Inflammatory macrophage treated with lipopolysaccharide for 1 hour (primary cell): Measurements from ENCODE around the gene PRDM16.

ENCODE experiments used
- DNase-seq, 2 donors: peaks; one replicate each; pipeline ENCODE4 v3.0.0-alpha.2; 2020 to 2022

Gene PRDM16

DNA sequence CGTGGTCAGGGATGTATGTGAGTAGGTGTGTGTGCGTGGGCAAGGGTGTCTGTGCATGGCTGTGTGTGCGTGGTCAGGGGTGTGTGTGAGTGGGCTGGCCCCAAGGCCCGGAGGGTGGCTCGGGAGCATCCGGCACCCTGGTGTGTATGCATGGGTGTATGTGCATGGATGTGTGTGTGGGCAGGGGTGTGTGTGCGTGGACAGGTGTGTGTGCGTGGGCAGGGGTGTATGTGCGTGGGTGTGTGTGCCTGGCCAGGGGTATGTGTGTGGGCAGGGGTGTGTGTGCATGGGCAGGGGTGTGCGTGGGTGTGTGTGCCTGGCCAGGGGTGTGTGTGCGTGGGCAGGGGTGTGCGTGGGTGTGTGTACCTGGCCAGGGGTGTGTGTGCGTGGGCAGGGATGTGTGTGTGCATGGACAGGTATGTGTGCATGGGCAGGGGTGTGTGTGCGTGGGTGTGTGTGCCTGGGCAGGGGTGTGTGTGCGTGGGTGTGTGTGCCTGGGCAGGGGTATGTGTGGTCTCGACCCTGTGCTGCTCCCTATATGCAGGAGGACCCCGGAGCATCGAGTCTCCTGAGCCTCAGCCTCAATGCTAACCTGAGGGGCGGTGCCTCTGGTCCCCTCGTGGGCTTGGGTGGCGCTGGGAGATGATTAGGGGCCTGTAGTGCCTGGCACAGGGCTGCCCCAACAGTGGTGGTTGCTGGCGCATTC lies 401.8 kb downstream of the PRDM16 start:
- no peak for DNase-seq

DNA sequence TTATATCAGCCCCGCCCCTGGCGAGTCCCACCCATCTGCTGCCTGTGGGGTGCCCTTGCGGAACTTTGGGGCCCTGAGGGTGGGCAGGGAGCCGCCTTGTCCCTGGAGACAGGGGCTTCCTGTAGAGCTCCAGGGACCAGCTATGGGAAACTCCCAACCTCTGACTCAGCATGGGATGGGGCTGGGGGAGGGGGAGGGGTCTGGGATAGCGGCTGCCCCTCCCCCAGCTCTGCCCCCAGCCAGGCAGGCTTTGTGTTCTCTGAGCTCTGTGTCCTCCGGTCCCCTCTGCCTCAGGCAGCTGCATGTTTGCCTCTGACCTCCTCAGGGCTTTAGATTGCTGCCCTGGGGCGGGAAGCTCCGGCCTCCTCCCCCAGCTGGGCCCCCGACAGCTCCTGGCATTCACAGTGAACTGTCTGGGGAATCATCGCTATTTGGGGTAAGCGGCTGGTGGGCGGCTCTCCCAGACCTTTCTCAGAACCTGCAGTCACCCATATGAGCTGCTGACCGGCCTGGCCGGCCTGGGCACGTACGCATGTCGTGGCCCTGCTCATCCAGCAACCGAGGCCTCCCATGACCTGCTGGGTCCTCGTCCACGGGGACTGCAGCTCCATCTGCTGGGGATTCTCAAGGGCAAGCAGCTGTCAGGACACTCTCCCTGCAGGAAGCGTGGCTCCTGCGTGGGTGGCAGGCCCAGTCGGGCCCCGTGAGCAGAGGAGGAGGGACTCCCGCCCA lies 402.5 kb downstream of the PRDM16 start:
- DNase-seq, result peak; percentile 19 to 45

DNA sequence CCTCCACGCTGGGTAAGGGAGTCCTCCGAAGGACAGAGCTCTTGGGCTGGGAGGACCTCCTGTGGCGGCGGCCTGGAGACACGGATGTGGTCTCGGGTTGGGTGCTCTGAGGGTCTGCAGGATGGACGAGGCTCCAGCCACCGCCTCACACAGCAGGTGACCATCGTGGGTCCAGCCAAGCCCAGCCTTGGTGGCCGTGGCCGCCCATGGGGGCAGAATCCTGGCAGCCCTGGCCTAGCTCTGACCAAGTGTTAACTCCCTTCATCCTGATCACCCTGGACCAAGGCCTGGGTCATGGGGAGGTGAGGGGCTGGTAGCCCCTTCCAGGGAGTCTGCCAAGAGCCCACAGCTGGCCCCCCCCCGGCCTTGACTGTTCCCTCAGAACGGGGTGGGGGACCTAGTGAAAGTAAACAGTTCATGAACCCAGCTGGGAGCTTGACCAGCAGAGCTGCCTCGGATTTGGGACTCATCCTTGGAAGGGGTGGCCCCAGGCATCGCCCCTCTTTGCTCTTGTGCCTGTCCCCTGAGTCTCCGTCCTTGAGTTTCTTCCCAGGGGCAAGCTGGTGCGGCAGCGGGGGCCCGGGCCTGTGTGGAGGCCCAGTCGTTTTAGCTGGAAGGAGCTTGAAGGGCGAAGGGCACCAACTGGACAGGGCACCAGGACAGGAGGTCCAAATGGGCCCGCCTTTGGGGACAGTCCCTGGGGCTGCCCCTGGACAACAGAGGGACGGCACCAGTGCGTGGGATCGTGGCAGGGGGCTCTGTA lies 403.3 kb downstream of the PRDM16 start:
- no peak for DNase-seq

DNA sequence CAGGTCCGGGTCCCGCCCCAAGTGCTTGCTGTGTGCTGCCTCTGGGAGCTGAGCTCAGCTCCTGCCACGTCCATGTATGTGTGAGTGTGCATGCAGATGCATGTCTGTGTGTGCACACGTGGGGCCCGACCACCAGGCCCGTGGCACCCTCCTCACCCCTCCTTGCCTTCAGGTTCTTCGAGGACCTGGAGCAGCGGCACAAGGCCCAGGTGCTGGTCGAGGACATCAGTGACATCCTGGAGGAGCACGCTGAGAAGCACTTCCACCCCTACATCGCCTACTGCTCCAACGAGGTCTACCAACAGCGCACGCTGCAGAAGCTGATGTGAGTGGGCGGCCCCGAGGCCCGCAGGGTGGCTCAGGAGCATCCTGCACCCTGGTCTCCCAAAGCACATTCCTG lies 403.9 kb downstream of the PRDM16 start:
- DNase-seq, result no peak

DNA sequence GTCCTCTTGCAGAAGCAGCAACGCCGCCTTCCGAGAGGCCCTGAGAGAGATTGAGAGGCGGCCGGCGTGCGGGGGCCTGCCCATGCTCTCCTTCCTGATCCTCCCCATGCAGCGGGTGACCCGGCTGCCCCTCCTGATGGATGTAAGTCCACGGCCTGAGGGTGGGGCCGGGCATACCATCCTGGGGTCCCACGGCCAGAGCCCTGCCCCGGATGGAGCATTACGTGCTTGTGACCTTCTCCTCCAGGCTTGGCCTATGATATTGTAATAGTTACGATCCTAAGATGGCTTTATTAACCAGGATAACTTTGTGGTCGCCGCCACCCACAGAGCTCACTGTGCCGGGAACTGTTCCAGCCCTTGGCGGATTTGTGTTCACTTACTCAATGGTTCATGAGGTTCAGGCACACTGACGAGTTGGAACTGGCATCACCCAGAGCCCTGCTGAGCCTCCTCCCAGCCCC lies 404.4 kb downstream of the PRDM16 start:
- DNase-seq, result no peak

DNA sequence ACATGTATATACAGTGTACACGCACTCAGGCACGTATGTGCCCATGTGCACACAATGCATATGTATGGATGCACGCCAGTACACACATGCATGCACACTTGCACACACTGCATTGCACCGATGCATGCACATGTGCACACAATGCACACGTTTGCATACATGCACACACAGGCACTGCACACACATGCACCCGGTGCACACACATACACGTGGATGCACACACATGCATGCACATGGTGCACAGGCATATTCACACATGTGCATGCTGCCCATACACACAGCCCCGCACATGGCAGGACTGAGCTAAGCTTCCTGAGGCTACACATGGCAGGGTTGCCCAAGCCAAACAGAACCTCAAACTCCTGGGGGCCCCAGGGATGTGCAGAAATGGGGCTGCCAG lies 405.0 kb downstream of the PRDM16 start:
- DNase-seq, result no peak

DNA sequence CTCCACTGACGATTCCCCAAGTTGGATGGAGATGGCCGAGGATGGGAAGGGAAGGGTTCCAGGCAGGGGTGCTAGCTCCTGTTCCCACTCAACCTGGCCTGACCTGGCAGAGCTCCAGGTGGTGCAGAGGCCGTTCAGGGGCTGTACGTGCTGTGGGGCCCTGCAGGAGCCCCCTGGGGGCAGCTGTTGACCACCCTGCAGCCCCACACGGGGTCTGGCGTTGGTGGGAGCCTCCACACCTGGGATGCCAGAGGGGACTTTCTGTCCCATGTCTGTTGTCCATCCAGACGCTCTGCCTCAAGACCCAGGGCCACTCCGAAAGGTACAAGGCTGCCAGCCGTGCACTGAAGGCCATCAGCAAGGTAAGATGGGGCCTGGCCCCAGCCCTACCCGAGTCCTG lies 405.4 kb downstream of the PRDM16 start:
- no peak for DNase-seq

DNA sequence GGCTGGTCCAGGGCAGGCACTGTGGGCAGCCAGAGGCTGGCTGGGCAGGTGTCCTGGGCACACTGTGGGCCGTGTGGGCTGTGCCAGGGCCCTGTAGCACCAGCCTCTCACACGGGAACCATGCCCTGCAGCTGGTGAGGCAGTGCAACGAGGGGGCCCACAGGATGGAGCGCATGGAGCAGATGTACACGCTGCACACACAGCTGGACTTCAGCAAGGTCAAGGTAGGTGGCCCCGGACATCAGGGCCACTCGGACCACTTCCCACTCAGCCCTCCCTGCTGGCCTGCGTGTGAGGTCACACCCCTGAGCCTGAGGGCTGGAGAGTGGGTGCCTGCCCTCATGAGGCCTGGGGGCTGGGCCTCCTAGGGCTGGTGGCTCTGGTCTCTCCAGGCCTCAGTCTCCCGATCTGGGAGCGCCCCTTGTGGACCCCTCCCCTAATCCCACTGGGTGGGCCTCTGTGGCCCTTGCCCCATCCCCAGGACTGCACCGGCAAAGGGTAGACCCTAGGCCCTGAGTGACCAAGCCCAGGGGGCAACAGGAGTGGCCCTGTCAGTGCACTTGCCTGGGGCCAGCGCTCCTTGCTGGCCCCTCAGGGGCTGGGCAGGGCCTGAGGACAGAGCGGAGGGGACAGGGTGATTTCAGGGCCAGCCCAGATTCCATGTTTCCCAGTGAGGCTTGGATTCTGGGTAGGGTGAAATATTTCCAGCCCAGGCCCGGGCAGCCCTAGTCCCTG lies 407.0 kb downstream of the PRDM16 start:
- DNase-seq, result no peak

DNA sequence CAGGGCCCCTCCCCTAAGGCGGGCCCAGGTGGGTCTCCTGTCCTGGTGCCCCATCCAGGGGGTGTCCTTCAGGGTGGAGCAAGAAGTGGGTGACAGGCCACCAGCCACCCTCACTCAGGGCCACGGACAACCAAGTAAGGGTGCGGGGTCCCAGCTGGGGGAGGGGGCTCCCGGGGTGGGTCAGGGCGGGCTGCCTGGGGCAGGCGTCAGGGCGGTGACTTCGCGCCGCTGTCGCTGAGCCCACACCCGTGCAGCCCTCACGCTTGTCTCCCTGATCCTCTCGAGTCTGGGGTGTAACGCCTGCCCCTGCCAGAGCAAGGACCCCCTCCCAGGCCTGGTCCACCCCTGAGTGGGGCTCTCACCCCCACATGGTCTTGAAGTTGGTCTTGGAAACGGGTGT lies 407.7 kb downstream of the PRDM16 start:
- no peak for DNase-seq

DNA sequence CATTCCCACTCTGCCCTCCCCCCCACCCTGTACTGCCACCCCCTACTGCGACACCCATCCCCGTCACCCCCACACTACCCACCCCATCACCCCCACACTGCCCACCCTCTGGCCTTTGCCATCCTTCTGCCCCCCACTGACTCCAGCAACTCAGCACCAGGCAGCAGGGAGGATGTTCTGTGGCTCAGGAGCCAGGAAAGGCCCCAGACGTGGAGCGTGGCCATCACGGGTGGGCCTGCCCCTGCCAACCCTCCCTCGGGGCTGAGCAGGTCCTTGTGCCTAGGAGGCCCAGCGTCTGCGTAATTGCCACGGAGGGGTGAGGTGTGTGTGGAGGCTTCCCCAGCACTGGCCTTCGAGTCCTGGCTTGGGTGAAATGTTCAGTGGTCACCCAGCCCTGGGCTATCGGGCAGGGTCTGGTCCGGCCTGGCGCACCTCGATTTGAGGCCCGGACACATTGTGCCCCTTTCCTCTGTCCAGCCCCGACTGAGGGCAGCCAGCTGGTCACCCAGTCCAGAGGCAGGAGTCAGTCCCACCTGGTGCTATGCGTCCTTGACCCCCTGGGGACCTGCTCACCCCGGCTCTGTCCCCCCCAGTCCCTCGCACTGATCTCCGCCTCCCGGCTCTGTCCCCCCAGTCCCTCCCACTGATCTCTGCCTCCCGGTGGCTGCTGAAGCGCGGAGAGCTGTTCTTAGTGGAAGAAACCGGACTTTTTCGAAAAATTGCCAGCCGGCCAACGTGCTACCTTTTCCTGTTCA lies 408.4 kb downstream of the PRDM16 start:
- no peak for DNase-seq

DNA sequence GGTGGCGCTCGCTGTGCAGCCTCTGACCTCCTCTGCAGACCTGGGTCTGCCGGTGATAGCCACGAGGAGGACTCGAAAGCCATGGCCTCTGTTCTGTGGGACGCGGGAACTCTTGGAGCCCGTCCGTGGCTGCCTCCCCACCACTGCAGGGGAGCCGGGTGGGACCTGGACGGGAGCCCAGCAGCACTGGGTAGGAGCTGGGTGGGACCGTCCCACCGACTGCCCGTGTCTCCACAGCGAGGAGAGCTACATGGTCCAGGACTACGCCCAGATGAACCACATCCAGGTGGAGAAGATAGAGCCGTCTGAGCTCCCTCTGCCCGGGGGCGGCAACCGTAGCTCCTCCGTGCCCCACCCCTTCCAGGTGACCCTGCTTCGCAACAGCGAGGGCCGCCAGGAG lies 409.2 kb downstream of the PRDM16 start:
- DNase-seq, result no peak

DNA sequence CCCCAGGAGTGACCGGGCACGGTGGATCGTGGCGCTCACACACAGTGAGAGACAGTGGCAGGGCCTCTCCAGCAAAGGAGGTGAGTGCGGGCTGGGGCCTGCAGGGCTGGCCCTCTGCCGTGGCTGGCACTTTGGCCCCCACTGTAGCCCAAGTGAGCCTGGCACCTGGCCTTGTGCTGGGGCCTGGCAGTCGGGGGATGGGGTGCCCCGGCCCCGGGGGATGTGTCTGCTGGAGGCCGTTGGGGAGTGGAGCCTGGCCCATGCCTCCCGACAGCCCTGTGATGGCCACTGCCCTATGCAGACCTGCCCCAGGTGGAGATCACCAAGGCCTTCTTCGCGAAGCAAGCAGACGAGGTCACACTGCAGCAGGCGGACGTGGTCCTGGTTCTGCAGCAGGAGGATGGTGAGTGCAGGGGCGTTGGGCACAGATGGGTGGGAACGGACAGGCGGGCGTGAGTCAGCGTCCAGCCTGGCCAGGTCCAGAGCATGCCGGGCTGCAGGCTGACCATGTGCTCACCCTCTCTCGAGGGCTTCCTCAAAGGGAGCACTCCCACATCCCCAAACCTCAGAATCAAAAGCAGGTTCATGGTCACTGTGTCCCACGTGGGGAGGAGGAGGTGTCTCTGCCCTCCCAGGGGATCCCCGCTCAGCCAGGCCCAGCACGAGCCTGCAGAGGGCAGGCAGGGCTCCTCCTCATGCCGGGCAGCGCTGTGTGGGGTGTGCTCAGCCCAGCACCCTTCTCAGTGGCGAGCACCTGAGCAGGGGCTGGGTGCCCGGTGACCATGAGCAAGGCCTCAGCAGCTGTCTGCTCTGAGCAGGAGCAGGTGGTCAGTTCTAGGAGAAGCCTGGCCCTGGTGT lies 410.7 kb downstream of the PRDM16 start:
- no peak for DNase-seq

DNA sequence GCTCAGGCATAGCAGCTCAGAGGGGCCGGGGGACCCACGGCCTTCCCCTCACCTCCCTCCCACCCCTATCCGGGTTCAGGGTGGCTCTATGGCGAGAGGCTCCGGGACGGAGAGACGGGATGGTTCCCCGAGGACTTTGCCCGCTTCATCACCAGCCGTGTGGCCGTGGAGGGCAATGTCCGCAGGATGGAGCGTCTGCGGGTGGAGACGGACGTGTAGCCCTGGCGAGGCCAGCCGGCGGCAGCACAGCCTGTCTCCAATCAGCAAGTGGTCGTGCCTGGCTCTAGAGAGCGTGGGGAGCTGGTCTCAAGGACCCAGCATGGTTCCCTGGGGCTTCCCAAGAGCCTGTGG lies 411.3 kb downstream of the PRDM16 start:
- no peak for DNase-seq

DNA sequence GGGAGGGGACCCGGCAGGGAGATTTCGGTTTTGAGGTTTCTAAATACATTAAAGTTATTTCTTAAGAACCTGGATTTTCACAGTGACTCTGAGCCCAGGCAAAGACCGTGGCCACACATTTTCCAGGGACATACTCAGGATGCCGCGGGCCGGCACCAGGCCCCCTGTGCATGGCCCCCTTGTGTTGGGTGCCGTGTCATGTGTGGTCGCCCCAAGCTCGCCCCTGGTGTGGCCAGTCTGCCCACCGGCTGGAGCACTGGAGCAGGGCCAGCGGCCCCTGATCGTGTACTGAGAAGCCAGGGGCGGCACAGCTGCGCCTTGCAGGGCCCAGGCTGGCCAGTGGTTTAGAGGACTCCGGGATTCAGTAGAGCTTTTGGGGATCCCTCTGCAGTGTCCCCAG lies 412.0 kb downstream of the PRDM16 start:
- no peak for DNase-seq

DNA sequence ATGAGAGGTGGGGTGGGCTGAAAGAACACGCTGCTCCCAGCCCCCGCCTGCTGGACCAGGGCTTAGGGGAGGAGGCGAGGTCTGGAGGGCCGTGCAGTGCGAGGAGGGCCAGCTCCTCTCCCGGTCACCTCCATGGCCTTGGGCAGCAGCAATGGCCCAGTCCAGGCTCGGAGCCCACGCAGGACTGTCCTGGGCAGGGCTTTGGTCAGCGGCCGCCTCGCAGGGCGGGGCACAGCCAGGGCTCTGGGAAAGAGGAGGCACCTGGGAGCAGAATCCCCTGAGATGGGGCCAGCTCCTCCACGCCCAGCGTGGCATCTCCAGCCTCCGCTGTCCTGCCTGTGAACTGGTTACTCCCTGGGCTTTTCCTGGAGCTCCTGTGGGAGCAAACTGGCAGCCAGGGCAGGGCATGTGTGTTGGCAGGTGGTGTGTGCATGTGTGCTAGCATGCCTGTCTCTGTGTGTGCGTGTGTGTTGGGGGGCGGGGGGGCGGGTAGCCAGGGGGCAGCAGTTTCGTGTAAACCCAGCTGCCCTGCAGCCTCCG lies 412.9 kb downstream of the PRDM16 start:
- no peak for DNase-seq

DNA sequence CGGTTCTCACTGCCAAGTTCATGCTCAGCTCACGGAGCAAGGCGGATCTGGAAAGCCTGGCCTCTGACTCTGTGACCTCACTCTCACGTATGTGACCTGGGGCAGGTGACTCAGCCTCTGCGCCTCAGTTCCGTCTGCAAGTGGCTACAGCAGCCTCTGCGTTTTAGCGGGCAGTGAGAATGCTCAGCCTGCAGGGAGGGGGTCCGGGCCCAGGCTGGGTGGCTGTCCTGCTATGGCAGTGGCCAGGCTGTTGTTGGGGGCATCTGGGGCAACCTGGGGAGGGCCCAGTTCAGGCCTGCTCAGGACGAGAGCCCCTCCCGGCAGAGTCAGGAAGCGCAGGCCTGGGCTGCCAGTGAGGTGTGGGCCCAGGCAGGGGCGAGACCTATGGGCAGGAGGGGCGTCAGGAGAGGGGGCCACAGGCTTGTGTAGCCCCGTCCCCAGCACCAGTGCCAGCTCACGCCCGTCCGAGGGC lies 413.4 kb downstream of the PRDM16 start:
- DNase-seq, result no peak

DNA sequence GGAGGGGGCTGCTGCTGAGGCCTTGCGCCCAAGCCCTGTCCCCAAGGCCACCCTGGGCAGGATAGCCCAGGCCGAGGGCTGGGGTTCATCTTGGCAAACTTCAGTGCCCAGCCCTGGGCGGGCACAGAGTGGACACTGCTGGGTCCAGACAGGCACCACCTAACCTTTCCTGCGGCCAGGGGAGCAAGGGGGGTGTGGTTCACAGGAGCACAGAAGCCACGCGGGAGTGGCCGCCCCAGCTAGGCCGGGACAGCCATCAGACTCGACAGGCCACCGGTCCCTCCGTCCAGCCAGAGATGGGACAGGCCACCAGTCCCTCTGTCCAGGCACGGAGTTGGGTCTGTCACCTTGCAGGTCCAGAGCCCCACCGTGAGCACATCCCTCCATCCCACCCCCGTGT lies 414.4 kb downstream of the PRDM16 start:
- no peak for DNase-seq

DNA sequence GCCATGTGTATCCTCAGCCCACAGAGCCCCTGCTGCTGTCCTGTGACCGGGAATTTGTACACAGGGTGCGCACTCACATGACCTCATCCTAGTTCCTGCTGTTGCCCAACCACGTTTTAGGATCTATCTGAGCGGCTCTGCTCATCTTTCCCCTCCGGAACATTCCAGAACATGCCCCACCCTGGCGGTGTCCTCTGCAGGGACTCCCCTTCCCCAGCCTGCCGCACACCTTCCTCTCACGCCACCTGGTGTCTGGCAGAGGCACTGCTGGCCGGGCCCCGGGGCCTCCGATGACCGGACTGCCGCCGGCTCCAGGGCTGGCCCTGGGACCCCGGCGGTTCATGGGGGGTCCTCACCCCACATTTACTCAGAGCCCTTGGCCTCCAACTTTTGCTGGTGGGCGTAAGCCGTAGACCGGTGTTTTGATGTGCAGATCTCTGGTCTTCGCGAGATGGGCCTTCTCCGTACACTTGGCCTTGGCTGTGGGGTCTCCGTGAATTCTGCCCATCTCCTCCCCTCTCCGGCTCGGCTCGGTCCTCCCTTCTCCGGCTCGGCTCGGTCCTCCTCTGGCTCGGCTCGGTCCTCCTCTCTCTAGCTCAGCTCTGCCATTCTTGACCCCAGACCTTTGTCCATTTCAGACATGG lies 414.9 kb downstream of the PRDM16 start:
- DNase-seq, result peak in 1 of 2 donors; percentile 53

DNA sequence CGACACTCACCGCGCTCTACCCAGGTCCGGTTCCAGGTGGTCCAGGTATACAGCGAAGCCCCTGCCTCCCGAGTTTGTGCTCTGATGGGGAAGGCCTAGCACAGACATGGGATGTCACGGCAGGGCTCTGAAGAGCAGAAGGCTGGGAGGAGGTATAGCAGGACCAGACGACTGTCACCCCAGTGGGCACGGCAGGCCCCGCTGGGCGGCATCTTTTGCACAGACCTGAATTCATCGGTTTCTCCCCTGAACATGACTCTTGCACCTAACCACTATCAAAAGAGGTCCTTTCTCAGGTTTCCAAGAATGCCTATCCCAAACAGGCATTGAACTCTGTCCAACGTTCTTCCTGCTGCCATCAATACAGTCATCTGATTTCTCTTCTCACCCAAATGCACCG lies 416.0 kb downstream of the PRDM16 start:
- DNase-seq, result no peak
